ENCODE data around the gene KIF3C.

- TF ChIP-seq ZNF274 (IDR thresholded peaks at IDR 0.05; ENCODE audit: insufficient read depth, insufficient read length) (no peak), ASH2L (IDR thresholded peaks at IDR 0.05; ENCODE audit: borderline replicate concordance, low read depth) (no peak)
- TF ChIP-seq, protein P1, sequence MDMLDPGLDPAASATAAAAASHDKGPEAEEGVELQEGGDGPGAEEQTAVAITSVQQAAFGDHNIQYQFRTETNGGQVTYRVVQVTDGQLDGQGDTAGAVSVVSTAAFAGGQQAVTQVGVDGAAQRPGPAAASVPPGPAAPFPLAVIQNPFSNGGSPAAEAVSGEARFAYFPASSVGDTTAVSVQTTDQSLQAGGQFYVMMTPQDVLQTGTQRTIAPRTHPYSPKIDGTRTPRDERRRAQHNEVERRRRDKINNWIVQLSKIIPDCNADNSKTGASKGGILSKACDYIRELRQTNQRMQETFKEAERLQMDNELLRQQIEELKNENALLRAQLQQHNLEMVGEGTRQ (IDR thresholded peaks at IDR 0.05; ENCODE audit: borderline replicate concordance, low read depth, low read length) = no peak
Measured at GRCh38 chr2:25885933-25886332, 96.4 kb downstream of the KIF3C start.

All from GM12878 (cell line).